Esophagus squamous epithelium (tissue), 4 donors: ENCODE data around the gene SLC9A9.

Source experiments
- CTCF ChIP-seq, 6 experiments: fragments of 450-650 bp in 4 of 6; fragments of 200-600 bp in 2 of 6; sonication (generic) in 2 of 6; IDR thresholded peaks; one replicate each; pipeline ENCODE4 v1.5.1; 2016 to 2019; ENCODE audit warnings: antibody characterized with exemption in 6 of 6, mild to moderate bottlenecking in 4 of 6, moderate library complexity in 4 of 6
- POLR2A ChIP-seq, 4 donors: fragments of 450-650 bp; IDR thresholded peaks; one replicate each; pipeline ENCODE4 v1.6.1; 2017; ENCODE audit warnings: antibody characterized with exemption in 4 of 4, mild to moderate bottlenecking in 4 of 4, moderate library complexity in 3 of 4

DNA sequence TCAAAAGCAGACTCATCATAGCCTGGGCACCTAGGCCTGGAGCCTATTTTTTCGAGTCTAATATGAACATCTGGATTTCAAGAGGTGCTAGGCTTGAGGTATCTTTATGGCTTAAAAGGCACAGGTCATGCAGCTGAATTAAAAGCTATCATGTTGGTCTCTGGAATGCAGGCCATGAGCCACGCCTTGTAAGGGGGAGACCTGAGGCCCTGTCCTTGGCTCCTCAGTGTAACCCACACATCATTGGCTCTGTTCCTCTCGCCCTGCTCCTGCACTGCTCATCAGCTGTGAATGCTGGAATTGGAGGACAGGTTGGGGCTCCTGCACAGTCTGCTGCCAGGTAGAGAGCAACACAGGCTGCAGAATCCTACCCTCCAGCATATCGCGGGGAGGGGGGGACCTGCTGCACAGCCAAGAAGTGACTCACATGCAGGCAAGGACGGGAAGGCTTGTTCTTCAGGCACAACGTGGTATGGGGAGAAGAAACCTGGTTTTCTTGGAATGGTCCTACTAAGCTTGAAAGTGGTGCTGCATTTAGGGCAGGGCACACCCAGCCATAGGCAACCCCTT, 582.7 kb downstream of the SLC9A9 start:
- TF ChIP-seq CTCF (IDR thresholded peaks at IDR 0.05) (no peak), POLR2A (IDR thresholded peaks at IDR 0.05) (no peak)
